ENCODE results near the gene ADGRL3. TPM values are rescaled to one million over a fixed set of nuclear protein-coding genes. Genes with fewer than 3 reads are reported as not detected.

Gene ADGRL3
- total RNA-seq, 4 donors from 2014 or later = 4.6 to 7.1 (median 6.3) TPM

GRCh38 chr4:61561028-61561427, 360.9 kb downstream of the ADGRL3 start:
- H3K27me3 ChIP-seq = no peaks in the 10 kb centered on the region
- TF ChIP-seq, protein P1, sequence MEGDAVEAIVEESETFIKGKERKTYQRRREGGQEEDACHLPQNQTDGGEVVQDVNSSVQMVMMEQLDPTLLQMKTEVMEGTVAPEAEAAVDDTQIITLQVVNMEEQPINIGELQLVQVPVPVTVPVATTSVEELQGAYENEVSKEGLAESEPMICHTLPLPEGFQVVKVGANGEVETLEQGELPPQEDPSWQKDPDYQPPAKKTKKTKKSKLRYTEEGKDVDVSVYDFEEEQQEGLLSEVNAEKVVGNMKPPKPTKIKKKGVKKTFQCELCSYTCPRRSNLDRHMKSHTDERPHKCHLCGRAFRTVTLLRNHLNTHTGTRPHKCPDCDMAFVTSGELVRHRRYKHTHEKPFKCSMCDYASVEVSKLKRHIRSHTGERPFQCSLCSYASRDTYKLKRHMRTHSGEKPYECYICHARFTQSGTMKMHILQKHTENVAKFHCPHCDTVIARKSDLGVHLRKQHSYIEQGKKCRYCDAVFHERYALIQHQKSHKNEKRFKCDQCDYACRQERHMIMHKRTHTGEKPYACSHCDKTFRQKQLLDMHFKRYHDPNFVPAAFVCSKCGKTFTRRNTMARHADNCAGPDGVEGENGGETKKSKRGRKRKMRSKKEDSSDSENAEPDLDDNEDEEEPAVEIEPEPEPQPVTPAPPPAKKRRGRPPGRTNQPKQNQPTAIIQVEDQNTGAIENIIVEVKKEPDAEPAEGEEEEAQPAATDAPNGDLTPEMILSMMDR (IDR thresholded peaks at IDR 0.05) = no peak
- DNase-seq (ENCODE audit: extremely low spot score) = no peak
- no peaks in the 10 kb centered on the region for H3K36me3 ChIP-seq
- no peaks in the 10 kb centered on the region for H3K9me3 ChIP-seq
- H3K4me1 ChIP-seq = no peaks in the 10 kb centered on the region
- intact Hi-C loops (cut with DNase I) = no loop called here
- H3K27ac ChIP-seq (replicated peaks in 1 of 4) = no peak overlapping the region
- no peak overlapping the region for H3K4me3 ChIP-seq

DNA sequence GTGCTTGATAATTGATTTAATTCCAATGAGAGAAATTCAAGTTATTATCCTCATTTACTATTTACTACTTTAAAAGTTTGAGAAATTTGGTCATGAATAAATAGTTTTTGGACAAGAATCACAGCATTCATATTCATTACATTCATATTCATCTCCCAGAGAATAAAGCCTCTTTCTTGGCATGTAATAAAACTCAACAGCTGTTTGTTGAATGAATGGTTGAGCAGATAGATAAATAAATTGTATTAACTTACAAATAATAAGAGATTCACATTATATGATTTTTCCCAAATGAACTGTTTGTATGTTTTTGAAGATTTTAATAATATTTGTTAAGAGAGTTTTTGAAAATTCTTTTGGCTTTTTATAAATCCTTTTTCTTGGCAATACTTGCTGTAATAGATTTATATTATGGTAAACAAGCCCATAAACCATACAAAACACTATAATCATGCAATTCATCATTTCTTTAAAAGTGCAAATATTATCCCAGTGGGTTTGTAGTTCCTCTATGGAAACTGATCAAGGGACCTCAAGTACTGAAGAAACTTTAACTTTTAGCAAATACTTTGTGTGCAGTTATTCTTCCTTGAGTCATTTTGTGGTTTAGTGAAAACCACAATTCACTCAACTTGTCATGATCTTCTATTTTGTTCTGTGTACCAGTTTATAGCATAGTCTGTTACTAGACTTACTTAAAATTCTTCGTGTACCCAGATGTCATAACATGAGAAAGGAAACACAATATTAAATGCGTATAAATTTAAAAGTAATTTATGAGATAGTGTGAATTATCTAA, 371.8 kb downstream of the ADGRL3 start:
- Histone ChIP-seq H3K27me3 (no peaks in the 10 kb centered on the region), H3K36me3 (no peaks in the 10 kb centered on the region), H3K4me1 (no peaks in the 10 kb centered on the region), H3K27ac (replicated peaks in 1 of 4) (no peak overlapping the region), H3K4me3 (no peak overlapping the region), H3K9me3 (no peaks in the 10 kb centered on the region)
- no peak for DNase-seq (ENCODE audit: extremely low spot score)
- 84% methylated on average over 2 of the region's 2 CpGs for WGBS
- intact Hi-C loops (cut with DNase I) = no loop called here
- TF ChIP-seq EP300 (IDR thresholded peaks at IDR 0.05) (no peak), POLR2A (IDR thresholded peaks at IDR 0.05; ENCODE audit: low read depth) (no peak), POLR2AphosphoS5 (IDR thresholded peaks at IDR 0.05) (no peak)
- TF ChIP-seq, protein P1 (IDR thresholded peaks at IDR 0.05) = no peak

DNA sequence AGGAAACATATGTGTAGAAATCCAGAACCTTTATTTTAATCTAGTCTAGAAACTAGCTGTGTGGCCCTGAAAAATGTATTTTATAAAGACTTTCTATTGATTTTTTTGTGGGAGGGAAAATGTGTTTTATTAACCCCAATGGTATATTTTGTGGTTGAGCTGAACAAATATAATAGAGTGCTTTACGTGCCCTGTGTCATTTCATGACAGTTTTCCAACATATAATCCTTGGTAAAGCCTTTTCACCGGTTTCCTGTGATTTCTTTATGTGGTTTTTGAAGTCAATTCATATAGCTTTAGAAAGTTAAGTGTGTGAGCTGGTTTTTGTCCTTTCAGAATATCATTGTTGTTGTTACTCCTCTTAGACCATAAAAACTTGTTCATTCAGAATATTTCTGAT, 375.7 kb downstream of the ADGRL3 start:
- Histone ChIP-seq H3K27ac (replicated peaks in 1 of 4) (no peak overlapping the region), H3K4me1 (no peaks in the 10 kb centered on the region), H3K36me3 (no peaks in the 10 kb centered on the region), H3K4me3 (no peak overlapping the region), H3K27me3 (no peaks in the 10 kb centered on the region), H3K9me3 (no peaks in the 10 kb centered on the region)
- intact Hi-C loops (cut with DNase I) = no loop called here
- TF ChIP-seq POLR2A (IDR thresholded peaks at IDR 0.05; ENCODE audit: low read depth) (no peak), POLR2AphosphoS5 (IDR thresholded peaks at IDR 0.05) (no peak)
- WGBS = 92% methylated on average over 2 of the region's 2 CpGs
- no peak for DNase-seq (ENCODE audit: extremely low spot score)

DNA sequence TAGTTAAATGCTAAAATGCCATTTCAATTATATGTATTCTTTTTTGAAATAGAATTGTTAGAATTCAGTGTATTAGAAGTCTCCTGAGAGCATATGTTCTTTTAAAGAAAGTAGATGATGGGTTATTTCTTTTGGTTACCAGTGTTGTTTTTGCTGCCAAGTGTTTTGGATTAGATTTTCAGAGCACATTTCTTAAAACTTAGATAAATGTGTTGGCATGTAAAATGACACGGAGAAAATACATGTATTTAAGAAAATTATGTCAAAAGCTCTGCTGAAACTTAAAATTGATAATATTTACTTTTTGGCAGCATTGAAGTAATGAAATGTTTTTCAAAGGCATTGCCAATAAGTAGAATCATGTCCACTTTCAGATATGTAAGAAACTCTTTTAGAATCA, 379.7 kb downstream of the ADGRL3 start:
- no peak overlapping the region for H3K27ac ChIP-seq (replicated peaks in 1 of 4)
- no peak for TF ChIP-seq POLR2A (IDR thresholded peaks at IDR 0.05; ENCODE audit: low read depth)
- TF ChIP-seq POLR2AphosphoS5 (IDR thresholded peaks at IDR 0.05) = no peak
- no peak for DNase-seq (ENCODE audit: extremely low spot score)
- intact Hi-C loops (cut with DNase I) = no loop called here
- WGBS = 82% methylated on average over 1 of the region's 1 CpG
- no peaks in the 10 kb centered on the region for H3K9me3 ChIP-seq
- H3K4me1 ChIP-seq = no peaks in the 10 kb centered on the region
- H3K27me3 ChIP-seq = no peaks in the 10 kb centered on the region
- no peak overlapping the region for H3K4me3 ChIP-seq
- no peaks in the 10 kb centered on the region for H3K36me3 ChIP-seq

GRCh38 chr4:61580721-61581377, 380.7 kb downstream of the ADGRL3 start:
- no peaks in the 10 kb centered on the region for H3K9me3 ChIP-seq
- H3K4me3 ChIP-seq = no peak overlapping the region
- H3K4me1 ChIP-seq = no peaks in the 10 kb centered on the region
- intact Hi-C loops (cut with DNase I) = no loop called here
- H3K27ac ChIP-seq (replicated peaks in 1 of 4) = no peak overlapping the region
- no peak for DNase-seq (ENCODE audit: extremely low spot score)
- WGBS = 85% methylated on average over 5 of the region's 5 CpGs
- no peaks in the 10 kb centered on the region for H3K36me3 ChIP-seq
- no peak for TF ChIP-seq EP300 (IDR thresholded peaks at IDR 0.05)
- TF ChIP-seq POLR2AphosphoS5 (IDR thresholded peaks at IDR 0.05) = no peak
- TF ChIP-seq, protein P1 (IDR thresholded peaks at IDR 0.05) = no peak
- no peak for TF ChIP-seq POLR2A (IDR thresholded peaks at IDR 0.05; ENCODE audit: low read depth)
- no peaks in the 10 kb centered on the region for H3K27me3 ChIP-seq

Data from esophagus muscularis mucosa (tissue), 4 donors.